GM15510 (cell line): ENCODE measurements around the gene OSBPL2.
A peak's percentile ranks its signal among the peaks of the same experiment; 100 is the strongest.

Experiments
- POLR2A ChIP-seq: IDR thresholded peaks from 3 replicates; pipeline ENCODE4 v1.6.1; 2011; ENCODE audit warnings: borderline replicate concordance; ENCODE audit not compliant: insufficient read length; ENCODE audit errors: extremely low read depth

OSBPL2 gene

DNA sequence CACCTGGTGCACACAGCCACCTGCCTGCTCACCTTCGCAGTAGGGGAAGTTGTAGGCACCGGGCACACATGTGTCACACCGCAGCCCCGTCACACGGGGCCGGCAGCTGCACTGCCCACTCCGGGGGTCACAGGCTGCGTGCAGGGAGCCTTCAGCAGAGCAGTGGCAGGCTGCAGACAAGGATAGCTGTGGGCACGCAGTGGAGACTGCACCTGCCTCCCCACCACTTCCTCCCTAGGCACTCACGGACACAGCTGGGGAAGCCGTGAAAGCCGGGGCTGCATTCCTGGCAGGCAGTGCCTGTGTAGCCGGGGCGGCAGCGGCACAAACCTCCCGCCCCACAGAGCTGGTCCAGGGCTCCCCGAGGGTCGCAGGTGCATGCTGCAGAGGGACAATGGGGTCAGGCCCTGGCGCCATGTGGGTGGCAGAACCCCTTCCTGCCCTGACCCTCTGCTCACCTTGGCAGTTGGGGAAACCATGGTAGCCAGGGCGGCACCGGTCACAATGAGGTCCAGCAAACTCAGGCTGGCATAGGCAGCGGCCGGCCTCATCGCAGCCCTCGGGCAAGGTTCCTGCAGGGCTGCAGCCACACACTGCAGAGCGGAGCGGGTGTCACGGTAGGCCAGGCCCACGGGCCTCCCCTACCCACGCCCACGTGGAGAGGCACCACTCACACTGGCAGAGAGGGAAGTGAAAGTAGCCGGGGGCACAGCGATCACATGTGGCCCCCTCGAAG is 99.4 kb downstream of the OSBPL2 start:
- TF ChIP-seq POLR2A = no peak

GRCh38 chr20:62338294-62338620 is 99.9 kb downstream of the OSBPL2 start:
- TF ChIP-seq POLR2A = no peak

DNA sequence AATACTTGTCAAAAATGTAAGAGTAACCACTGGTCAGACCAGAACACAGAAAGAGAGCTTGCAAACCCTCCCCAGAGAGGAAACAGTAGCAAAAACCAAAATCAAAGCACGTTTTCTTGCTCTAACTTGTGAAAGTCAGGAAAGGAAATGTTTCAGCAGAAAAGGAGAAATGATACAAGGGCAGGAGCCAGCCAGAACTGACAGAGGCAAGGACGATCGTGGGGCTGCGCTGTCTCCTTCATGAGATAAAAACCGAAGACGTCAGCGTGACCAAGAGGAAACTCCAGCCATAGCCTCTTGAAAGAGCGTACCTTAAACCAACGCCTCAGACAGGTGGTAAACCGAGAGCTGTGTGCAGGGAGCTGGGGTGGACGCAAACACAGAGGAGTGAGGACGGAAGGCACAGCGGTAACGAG is 101.3 kb downstream of the OSBPL2 start:
- TF ChIP-seq POLR2A = peak; percentile 22

DNA sequence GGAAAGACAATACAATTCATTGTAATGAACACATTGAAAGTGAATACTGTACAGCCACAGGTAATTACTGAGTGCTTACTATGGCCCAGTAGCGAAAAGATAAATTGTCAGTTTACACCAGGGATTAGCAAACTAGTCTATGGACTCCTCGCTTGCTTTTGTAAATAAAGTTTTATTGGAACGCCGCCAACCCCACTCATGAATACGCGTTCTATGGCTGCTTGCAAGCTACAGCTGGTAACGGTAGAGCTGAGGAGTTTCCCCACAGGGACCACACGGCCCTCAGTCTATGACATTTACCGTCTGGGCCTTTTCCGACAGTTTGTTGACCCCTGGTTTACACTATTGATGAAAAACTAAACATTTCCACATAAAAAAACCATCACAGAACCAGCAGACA is 104.6 kb downstream of the OSBPL2 start:
- TF ChIP-seq POLR2A = no peak

- TF ChIP-seq POLR2A = no peak
Observed at GRCh38 chr20:62344092-62344491, 105.8 kb downstream of the OSBPL2 start.

DNA sequence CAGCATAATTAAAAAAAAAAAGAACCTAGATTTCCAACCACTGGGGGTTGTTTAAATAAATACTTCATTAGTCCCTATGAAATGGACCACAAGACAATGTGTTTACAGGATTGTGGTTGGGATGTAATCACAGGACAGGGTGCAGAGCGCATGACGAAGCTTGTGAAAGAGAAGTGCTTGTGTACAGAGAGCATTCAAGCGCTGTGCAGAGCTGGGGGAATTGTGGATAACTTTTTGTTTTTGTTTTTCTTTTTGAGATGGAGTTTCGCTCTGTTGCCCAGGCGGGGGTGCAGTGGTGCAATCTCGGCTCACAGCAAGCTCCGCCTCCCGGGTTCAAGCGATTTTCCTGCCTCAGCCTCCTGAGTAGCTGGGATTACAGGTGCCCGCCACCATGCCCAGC is 106.5 kb downstream of the OSBPL2 start:
- TF ChIP-seq POLR2A = no peak
